Measurements from ENCODE around the gene VPS4A.

Gene VPS4A

GRCh38 chr16:69273009-69273408, 38.1 kb upstream of the VPS4A start:
- TF ChIP-seq ARNT (IDR thresholded peaks at IDR 0.05) (no peak), CTBP1 (IDR thresholded peaks at IDR 0.05; ENCODE audit: borderline replicate concordance) (no peak), SP1 (IDR thresholded peaks at IDR 0.05) (no peak)
- ChIA-PET POLR2A (no interaction called here), CTCF (interaction anchor here (0.6 kb wide), 1 partner anchor 827 kb away, joined by 6 read pairs; no protein-coding TSS in a partner anchor)
- no peak for DNase-seq (ENCODE audit: extremely low spot score)

DNA sequence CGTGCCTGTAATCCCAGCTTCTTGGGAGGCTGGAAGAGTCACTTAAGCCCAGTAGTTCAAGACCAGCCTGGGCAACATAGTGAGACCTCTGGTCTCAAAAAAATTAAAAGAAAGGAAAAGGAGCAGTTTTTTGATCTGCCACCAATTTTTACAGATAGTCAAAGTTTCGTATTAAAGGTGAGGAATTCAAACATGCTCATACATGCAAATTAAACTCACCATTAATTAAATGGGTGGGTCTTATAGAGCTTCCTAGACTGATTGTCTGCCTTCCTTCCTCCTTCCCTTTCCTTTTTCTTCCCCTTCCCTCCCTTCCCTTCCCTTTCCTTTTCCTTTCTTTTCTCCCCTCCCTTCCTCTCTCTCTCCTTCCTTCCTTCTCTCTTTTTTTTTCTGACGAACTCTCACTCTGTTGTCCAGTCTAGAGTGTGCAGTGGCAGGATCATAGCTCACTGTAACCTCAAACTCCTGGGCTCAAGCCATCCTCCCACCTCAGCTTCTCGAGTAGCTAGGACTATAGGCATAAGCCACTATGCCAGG, 36.4 kb upstream of the VPS4A start:
- ChIA-PET CTCF (interaction anchor here (0.6 kb wide), 1 partner anchor 13 kb away, joined by 4 read pairs; no protein-coding TSS in a partner anchor), POLR2A (no interaction called here)
- TF ChIP-seq SUZ12 (IDR thresholded peaks at IDR 0.05) (no peak), ZNF384 (IDR thresholded peaks at IDR 0.05) (no peak)
- no peak for DNase-seq (ENCODE audit: extremely low spot score)

- CTCF ChIA-PET, result interaction anchor here (0.9 kb wide), 1 partner anchor 9 kb away, joined by 3 read pairs; no protein-coding TSS in a partner anchor
- POLR2A ChIA-PET, result interaction anchor here (0.7 kb wide), 1 partner anchor 108 kb away, joined by 3 read pairs; no protein-coding TSS in a partner anchor
- TF ChIP-seq SUZ12 (IDR thresholded peaks at IDR 0.05), result no peak
- no peak for TF ChIP-seq NFRKB (IDR thresholded peaks at IDR 0.05)
- TF ChIP-seq LEF1 (IDR thresholded peaks at IDR 0.05; ENCODE audit: borderline replicate concordance), result no peak
- no peak for TF ChIP-seq BHLHE40 (IDR thresholded peaks at IDR 0.05; ENCODE audit: borderline replicate concordance)
- TF ChIP-seq ELF4 (IDR thresholded peaks at IDR 0.05), result no peak
- TF ChIP-seq TARDBP (IDR thresholded peaks at IDR 0.05), result no peak
- no peak for TF ChIP-seq HDGF (IDR thresholded peaks at IDR 0.05; ENCODE audit: borderline replicate concordance)
- TF ChIP-seq SP1 (IDR thresholded peaks at IDR 0.05), result no peak
- TF ChIP-seq FOXA1 (IDR thresholded peaks at IDR 0.05), result no peak
- no peak for TF ChIP-seq FOXK2 (IDR thresholded peaks at IDR 0.05)
- TF ChIP-seq ZNF384 (IDR thresholded peaks at IDR 0.05), result no peak
- no peak for TF ChIP-seq L3MBTL2 (conservative IDR thresholded peaks at IDR 0.05)
- no peak for TF ChIP-seq FOXM1 (IDR thresholded peaks at IDR 0.05; ENCODE audit: borderline replicate concordance)
- TF ChIP-seq, protein P1, sequence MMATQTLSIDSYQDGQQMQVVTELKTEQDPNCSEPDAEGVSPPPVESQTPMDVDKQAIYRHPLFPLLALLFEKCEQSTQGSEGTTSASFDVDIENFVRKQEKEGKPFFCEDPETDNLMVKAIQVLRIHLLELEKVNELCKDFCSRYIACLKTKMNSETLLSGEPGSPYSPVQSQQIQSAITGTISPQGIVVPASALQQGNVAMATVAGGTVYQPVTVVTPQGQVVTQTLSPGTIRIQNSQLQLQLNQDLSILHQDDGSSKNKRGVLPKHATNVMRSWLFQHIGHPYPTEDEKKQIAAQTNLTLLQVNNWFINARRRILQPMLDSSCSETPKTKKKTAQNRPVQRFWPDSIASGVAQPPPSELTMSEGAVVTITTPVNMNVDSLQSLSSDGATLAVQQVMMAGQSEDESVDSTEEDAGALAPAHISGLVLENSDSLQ (IDR thresholded peaks at IDR 0.05), result no peak
- no peak for TF ChIP-seq CTBP1 (IDR thresholded peaks at IDR 0.05; ENCODE audit: borderline replicate concordance)
- DNase-seq (ENCODE audit: extremely low spot score), result no peak
These were observed 34.7 kb upstream of the VPS4A start for GRCh38 chr16:69276148-69277115.

DNA sequence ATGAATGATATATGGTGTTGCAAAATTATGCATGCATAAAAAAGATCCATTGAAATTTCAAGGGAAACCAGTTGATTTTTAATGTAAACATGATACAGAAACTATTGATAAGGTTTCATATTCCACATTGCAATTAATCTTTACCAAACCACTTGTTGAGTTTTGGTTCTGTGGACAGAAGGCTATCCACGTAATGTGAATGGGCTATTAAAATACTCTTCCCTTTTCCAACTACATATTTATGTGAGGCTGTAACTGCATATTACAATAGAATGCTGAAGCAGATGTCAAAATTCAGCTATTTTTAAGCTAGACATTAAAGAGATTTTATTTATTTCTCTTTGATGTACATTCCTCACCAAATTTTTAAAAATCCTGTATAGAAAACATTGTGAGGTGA, 33.7 kb upstream of the VPS4A start:
- CTCF ChIA-PET, result no interaction called here
- POLR2A ChIA-PET, result no interaction called here
- TF ChIP-seq FOXM1 (IDR thresholded peaks at IDR 0.05; ENCODE audit: borderline replicate concordance), result no peak
- TF ChIP-seq NFRKB (IDR thresholded peaks at IDR 0.05), result no peak
- TF ChIP-seq, protein P1 (IDR thresholded peaks at IDR 0.05), result no peak
- no peak for TF ChIP-seq FOXK2 (IDR thresholded peaks at IDR 0.05)
- no peak for TF ChIP-seq CTBP1 (IDR thresholded peaks at IDR 0.05; ENCODE audit: borderline replicate concordance)
- TF ChIP-seq LEF1 (IDR thresholded peaks at IDR 0.05; ENCODE audit: borderline replicate concordance), result no peak
- TF ChIP-seq ARNT (IDR thresholded peaks at IDR 0.05), result no peak
- no peak for TF ChIP-seq ELF4 (IDR thresholded peaks at IDR 0.05)
- TF ChIP-seq ZNF384 (IDR thresholded peaks at IDR 0.05), result no peak
- no peak for TF ChIP-seq SP1 (IDR thresholded peaks at IDR 0.05)
- no peak for DNase-seq (ENCODE audit: extremely low spot score)

DNA sequence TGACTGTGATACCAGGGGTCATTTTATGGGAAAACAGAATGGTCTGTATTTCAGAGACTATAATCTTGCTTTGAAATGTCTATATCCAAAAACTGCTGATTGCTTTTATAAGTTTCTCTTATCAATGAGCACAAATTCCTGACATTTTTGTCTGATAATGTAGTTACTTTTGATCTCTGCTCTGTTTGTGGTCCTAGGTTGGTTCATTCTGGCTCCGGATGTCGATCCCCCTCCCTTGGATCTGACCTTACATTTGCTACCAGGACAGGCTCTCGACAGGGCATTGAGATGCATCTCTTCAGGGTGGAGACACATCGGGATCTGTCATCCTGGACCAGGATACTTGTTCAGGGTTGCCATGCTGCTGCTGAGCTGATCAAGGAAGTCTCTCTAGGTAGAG, 27.3 kb upstream of the VPS4A start:
- ChIA-PET CTCF (interaction anchor here (1.0 kb wide), 1 partner anchor 133 kb away, joined by 8 read pairs; no protein-coding TSS in a partner anchor), POLR2A (no interaction called here)
- no peak for DNase-seq (ENCODE audit: extremely low spot score)
- TF ChIP-seq L3MBTL2 (conservative IDR thresholded peaks at IDR 0.05) (no peak), CTBP1 (IDR thresholded peaks at IDR 0.05; ENCODE audit: borderline replicate concordance) (no peak), TARDBP (IDR thresholded peaks at IDR 0.05) (no peak), LEF1 (IDR thresholded peaks at IDR 0.05; ENCODE audit: borderline replicate concordance) (no peak), ARNT (IDR thresholded peaks at IDR 0.05) (no peak), BHLHE40 (IDR thresholded peaks at IDR 0.05; ENCODE audit: borderline replicate concordance) (no peak), HDGF (IDR thresholded peaks at IDR 0.05; ENCODE audit: borderline replicate concordance) (no peak), ZNF384 (IDR thresholded peaks at IDR 0.05) (no peak)

GRCh38 chr16:69285240-69285639, 25.9 kb upstream of the VPS4A start:
- POLR2A ChIA-PET, result interaction anchor here (0.7 to 1.2 kb wide), 2 partner anchors 97 to 98 kb away, joined by 3 to 4 read pairs; partner anchors contain the start of gene SNTB2
- DNase-seq (ENCODE audit: extremely low spot score), result no peak
- CTCF ChIA-PET, result interaction anchor here (0.6 to 1.6 kb wide), 5 partner anchors 9 to 636 kb away, joined by 3 to 9 read pairs (median 3); no protein-coding TSS in a partner anchor
- TF ChIP-seq BHLHE40 (IDR thresholded peaks at IDR 0.05; ENCODE audit: borderline replicate concordance) (no peak), NFRKB (IDR thresholded peaks at IDR 0.05) (no peak), FOXK2 (IDR thresholded peaks at IDR 0.05) (no peak), FOXM1 (IDR thresholded peaks at IDR 0.05; ENCODE audit: borderline replicate concordance) (no peak), SUZ12 (IDR thresholded peaks at IDR 0.05) (no peak), FOXA1 (IDR thresholded peaks at IDR 0.05) (no peak), HDGF (IDR thresholded peaks at IDR 0.05; ENCODE audit: borderline replicate concordance) (no peak), ZNF384 (IDR thresholded peaks at IDR 0.05) (no peak), ELF4 (IDR thresholded peaks at IDR 0.05) (no peak), ARNT (IDR thresholded peaks at IDR 0.05) (no peak)
- TF ChIP-seq, protein P1 (IDR thresholded peaks at IDR 0.05), result no peak

Data from HEK293T (cell line).